ENCODE results near the gene TNFSF11.
A peak's percentile ranks its signal among the peaks of the same experiment; 100 is the strongest.
"Not testable (repeated sequence)": the region's sequence is repeated elsewhere in the genome, so short reads cannot be mapped to it uniquely, and the experiment has no call there.

Gene TNFSF11

GRCh38 chr13:42560320-42560719, 13.6 kb upstream of the TNFSF11 start:
- DNase-seq (ENCODE audit: low spot score): not testable (repeated sequence)

DNA sequence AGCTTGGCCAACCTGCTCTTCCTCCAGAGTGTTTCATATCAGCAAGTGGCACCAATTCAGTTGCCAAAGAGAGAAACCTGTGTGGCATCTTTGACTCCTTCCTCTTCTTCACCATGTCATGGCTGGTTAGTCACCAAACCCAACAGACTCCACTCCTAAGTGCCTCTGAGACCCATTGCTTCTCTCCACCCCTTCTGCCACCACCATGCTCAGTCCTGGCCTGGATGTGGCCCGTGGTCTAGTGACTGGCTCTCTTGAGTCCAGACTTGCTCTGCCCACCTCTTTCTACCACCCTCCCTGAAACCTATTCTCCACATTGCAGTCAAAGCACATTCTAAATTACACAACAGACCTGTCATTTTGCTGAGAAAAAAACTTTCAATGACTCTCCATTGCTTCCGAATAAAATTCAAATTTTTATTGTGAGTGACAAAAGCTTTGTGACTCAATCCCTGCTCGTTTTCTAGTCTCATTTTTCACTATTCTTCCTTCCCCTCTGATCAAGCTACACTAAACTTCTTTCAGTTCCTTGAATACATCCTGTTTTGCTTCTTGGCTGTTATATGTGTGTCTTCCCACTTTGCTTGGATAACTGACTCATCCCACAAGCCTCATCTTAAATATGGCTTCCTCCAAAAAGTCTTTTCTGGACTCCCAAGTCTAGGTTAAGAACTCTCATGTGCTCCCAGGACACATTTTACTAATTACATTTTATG, 12.0 kb upstream of the TNFSF11 start:
- DNase-seq (ENCODE audit: low spot score): no peak

DNA sequence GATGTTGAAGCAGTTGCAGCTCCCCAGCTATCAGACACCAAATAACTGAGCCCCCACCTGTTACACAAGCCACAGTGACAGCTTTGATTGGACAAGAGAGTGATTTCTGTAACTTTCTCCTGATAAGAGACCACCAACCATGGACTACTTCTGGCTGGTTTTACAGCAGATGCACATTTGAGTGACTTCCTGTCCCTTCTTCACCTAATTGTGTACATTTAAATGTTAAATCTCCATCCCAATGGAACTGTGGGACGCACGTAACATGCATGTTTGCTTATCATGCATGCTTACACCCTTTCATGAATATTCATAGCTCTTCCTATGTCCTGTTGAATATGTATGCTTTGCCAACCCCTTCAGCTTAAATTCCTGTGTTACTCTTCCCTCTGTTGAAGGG, 6.0 kb upstream of the TNFSF11 start:
- no peak for DNase-seq (ENCODE audit: low spot score)

- DNase-seq (ENCODE audit: low spot score): no peak
These were observed 4.2 kb upstream of the TNFSF11 start for GRCh38 chr13:42569576-42570344.

DNA sequence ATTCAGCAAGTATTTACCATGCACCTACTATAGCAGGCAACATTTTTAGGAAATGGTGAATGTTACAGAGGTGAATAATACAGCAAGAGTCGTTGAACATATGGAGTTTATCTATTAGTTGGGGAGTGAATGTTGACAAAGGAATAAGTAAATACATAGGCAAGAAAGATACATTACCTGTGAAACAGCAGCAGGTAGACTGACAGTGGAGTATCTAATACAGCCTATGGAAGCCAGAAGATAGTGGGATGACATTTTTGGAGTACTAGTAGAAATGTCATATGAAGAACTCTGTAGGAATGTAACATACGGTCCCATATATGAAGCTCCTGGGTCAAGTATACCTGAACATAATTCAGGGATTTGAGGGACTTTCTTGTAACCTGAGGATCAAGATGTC, 2.1 kb upstream of the TNFSF11 start:
- DNase-seq (ENCODE audit: low spot score): no peak

DNA sequence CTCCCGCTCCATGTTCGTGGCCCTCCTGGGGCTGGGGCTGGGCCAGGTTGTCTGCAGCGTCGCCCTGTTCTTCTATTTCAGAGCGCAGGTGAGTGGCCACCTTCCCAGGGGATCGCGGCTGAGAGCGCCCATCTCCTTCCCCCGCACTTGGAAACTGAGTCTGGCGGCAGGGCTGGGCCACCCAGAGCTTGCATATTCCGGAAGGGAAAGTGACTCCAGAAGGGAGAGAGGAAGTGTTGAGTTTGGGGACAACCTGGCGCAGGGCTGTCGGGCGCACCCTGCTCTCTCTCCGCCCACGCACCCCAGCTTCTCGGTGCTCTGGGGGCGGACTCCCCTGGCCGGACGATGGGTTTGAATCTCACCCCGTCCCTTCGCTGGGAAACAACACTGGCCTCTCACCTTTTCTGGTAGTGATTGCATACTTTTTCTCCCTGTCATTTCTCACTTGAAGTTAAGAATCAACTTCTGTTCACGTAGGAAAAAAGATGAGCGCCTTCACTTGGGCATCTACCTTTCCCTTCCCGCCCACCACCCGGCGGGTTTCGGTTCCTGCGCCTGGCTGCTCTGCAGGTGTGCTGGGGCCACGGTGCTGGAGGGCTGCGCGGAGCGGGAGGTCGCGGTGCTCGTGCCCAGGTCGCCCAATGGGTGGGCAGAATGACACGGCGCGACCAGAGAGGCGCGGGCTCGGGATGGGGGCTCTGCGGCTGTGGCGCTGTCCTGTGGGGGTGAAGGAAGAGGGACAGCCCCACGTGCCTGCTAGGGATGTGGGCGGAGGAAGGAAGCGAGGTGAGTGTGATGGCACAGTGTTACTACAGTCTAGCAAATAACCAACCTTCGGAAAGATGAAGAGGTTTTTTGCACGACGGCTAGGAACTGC, 721 bp downstream of the TNFSF11 start:
- DNase-seq (ENCODE audit: low spot score): peak; percentile 28

- DNase-seq (ENCODE audit: low spot score): no peak
These were observed 2.0 kb downstream of the TNFSF11 start for GRCh38 chr13:42575938-42576337.

DNA sequence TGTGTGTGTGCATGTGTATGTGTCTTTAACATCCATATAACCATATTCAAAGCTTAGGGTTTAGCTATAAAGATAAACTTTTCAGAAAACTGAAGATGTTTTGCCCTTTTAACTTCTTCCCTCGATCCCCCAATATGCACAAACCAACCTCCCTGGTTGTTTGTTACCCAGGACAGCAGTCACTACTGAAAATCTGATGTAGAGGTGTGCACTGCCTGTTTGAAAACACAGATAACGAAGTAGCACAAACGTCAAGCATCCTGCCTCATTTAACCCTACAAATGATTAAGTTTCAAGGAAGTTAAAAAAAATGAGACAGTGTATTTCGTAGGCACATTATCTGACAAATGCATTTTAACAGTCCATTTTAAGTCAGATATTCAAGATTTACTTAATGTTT, 3.6 kb downstream of the TNFSF11 start:
- DNase-seq (ENCODE audit: low spot score): no peak

GRCh38 chr13:42580644-42581043, 6.7 kb downstream of the TNFSF11 start:
- no peak for DNase-seq (ENCODE audit: low spot score)

DNA sequence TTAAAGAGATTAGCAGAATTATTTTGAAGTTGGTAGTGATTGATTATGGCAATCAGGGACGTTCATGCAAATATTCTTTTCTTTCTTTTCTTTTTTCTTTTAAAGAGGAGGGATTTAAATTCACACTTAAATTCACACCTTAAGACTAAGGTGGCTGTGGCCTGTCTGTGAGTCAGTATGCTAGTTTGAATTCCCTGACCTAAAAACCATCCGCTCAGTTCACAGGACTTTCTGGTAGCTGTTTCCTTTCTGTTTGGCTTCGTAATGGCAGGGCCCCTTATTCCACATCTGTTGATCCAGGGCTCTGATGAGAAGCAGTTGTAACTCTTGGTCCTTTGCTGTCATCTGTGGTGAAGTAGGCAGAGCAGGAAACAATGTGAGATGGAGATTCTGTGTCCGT, 7.5 kb downstream of the TNFSF11 start:
- DNase-seq (ENCODE audit: low spot score): no peak

DNA sequence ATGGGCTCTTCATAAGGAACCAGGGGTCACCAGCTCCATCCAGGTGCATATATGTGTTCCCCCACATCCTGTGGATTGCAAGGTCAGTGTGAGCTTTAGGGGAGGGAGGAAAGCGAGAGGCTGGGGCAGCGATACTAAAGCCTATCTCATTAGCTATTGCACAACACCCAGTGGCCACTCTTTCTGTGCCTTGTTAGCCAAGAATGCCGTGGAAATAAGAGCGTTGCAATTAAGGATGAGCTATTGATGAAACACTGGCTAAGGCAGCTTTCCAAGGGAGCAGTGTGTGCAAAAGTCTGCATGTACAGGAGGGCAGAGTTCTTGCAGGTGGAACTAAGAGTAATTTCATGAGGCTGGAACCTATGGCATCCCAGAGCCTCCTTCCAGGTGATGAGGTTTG, 17.6 kb downstream of the TNFSF11 start:
- DNase-seq (ENCODE audit: low spot score): no peak

GRCh38 chr13:42592915-42593900, 19.3 kb downstream of the TNFSF11 start:
- no peak for DNase-seq (ENCODE audit: low spot score)

DNA sequence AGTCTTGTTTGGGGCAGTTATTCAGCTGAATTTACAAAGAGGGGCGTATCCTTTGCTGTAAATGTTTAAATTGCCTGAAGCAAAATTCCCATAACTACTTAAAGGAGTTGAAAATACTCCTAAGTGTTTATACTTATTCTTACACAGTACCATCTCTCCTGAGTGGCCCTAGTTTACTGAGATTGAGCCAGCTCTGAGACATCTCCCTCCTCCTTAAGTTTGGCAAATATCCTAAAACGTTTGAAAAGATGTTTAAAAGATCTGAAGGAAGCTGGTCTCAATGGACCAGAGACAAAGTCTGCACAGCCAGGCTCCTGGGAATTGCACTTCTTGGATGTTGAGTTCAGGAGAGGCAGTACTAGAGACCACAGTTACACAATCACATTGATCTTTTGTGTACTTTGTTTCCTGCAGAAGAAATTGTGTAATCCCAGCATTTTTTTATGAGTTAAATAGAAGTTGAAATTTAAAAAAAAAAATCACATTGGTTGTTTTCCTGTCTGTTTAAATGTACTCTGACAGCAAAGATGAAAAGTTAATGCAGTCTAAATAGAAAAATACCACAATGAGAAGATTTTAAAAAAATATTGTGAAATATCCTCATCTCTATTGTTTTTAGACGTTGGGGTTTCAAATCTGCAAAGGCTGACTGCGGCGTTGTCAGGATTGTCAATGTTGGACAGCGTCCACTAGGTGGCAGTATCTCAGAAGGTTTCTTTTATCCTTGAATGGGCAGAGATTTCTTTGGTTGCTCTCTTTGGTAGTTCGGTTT, 20.7 kb downstream of the TNFSF11 start:
- DNase-seq (ENCODE audit: low spot score): peak; percentile 69

- no peak for DNase-seq (ENCODE audit: low spot score)
These were observed 21.3 kb downstream of the TNFSF11 start for GRCh38 chr13:42595253-42595571.

- DNase-seq (ENCODE audit: low spot score): no peak
These were observed 23.6 kb downstream of the TNFSF11 start for GRCh38 chr13:42597505-42597904.

- no peak for DNase-seq (ENCODE audit: low spot score)
These were observed 27.0 kb downstream of the TNFSF11 start for GRCh38 chr13:42600943-42601342.

DNA sequence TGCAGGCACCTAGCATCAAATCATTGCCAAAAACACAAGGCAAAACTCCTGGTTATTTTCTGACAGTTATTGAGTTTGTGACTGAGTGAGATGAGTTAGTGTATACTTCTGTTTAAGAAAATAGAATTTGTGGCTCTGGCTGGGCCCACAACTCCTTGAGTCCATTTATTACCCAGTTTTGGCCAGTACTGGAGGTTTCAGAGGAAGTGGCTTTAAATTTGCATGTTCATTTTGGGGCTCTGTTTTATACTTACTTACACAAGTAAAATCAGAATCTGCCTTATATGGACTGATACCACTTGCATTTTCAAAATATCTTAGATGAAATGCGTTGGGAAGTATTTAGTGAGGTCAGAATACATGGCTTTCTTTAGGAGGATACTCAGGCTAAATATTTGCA, 29.0 kb downstream of the TNFSF11 start:
- no peak for DNase-seq (ENCODE audit: low spot score)

GRCh38 chr13:42603571-42603970, 29.6 kb downstream of the TNFSF11 start:
- DNase-seq (ENCODE audit: low spot score): no peak

- no peak for DNase-seq (ENCODE audit: low spot score)
These were observed 33.6 kb downstream of the TNFSF11 start for GRCh38 chr13:42607546-42607945.

- no peak for DNase-seq (ENCODE audit: low spot score)
These were observed 36.7 kb downstream of the TNFSF11 start for GRCh38 chr13:42610649-42611048.

Data from D341Med (cell line).